Measurements from ENCODE around the gene PPT1.

PPT1 gene

DNA sequence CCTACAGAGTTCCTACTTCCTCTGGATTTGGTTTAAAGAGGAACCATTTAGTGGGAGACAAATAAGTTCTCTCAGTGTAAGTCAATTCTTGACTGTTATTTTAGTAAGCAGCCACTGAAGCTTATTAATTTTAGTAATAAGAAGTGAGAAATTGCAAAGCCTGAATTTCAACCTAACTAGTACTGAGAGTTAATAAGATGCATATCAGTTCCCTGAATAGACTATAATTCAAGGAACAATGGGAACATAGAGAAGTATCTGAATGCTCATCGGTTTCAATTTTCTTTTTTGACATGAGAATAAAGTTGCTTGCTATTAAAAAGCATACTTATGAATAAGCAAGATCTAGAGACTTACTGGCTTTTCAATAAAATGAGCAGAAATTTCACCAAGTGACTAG is 8.0 kb upstream of the PPT1 start:
- WGBS (ENCODE audit: insufficient coverage) = no CpG with 5 or more reads among the region's 1 CpG
- Histone ChIP-seq H3K27me3 (replicated peaks in 2 of 5; ENCODE audit: control insufficient read depth in 4 of 5, insufficient read depth in 5 of 5, low read length in 4 of 5) (no peaks in the 10 kb centered on the region), H3K4me1 (ENCODE audit: control extremely low read depth in 1 of 4, control insufficient read depth in 4 of 4, insufficient read depth in 4 of 4, low read length in 3 of 4) (no peaks in the 10 kb centered on the region), H3K4me3 (ENCODE audit: control insufficient read depth in 1 of 7, extremely low read depth in 1 of 7, insufficient read depth in 4 of 7, low read depth in 2 of 7, low read length in 6 of 7) (no peak overlapping the region), H3K9me3 (ENCODE audit: control extremely low read depth in 1 of 5, control insufficient read depth in 4 of 5, insufficient read depth in 2 of 5, low read depth in 1 of 5, low read length in 4 of 5) (peaks cover 0 to 10% (median 5%) of the 10 kb centered on the region in 5 experiments), H3K36me3 (ENCODE audit: control insufficient read depth in 4 of 4, insufficient read depth in 4 of 4, low read length in 3 of 4) (no peaks in the 10 kb centered on the region), H3K27ac (ENCODE audit: insufficient read depth in 1 of 2, low read depth in 1 of 2, low read length in 2 of 2, poor library complexity in 1 of 2, severe bottlenecking in 2 of 2) (no peak overlapping the region)
- CTCF ChIA-PET = no interaction called here
- POLR2A ChIA-PET = no interaction called here
- DNase-seq = no peak

GRCh38 chr1:40102896-40103295 is 5.8 kb upstream of the PPT1 start:
- Histone ChIP-seq H3K27me3 (replicated peaks in 2 of 5; ENCODE audit: control insufficient read depth in 4 of 5, insufficient read depth in 5 of 5, low read length in 4 of 5) (no peaks in the 10 kb centered on the region), H3K4me3 (ENCODE audit: control insufficient read depth in 1 of 7, extremely low read depth in 1 of 7, insufficient read depth in 4 of 7, low read depth in 2 of 7, low read length in 6 of 7) (no peak overlapping the region), H3K27ac (ENCODE audit: insufficient read depth in 1 of 2, low read depth in 1 of 2, low read length in 2 of 2, poor library complexity in 1 of 2, severe bottlenecking in 2 of 2) (no peak overlapping the region), H3K4me1 (ENCODE audit: control extremely low read depth in 1 of 4, control insufficient read depth in 4 of 4, insufficient read depth in 4 of 4, low read length in 3 of 4) (no peaks in the 10 kb centered on the region), H3K9me3 (ENCODE audit: control extremely low read depth in 1 of 5, control insufficient read depth in 4 of 5, insufficient read depth in 2 of 5, low read depth in 1 of 5, low read length in 4 of 5) (peaks cover 0 to 9% (median 2%) of the 10 kb centered on the region in 5 experiments), H3K36me3 (ENCODE audit: control insufficient read depth in 4 of 4, insufficient read depth in 4 of 4, low read length in 3 of 4) (no peaks in the 10 kb centered on the region)
- no CpG with 5 or more reads among the region's 3 CpGs for WGBS (ENCODE audit: insufficient coverage)
- no peak for DNase-seq
- ChIA-PET CTCF (no interaction called here), POLR2A (no interaction called here)

DNA sequence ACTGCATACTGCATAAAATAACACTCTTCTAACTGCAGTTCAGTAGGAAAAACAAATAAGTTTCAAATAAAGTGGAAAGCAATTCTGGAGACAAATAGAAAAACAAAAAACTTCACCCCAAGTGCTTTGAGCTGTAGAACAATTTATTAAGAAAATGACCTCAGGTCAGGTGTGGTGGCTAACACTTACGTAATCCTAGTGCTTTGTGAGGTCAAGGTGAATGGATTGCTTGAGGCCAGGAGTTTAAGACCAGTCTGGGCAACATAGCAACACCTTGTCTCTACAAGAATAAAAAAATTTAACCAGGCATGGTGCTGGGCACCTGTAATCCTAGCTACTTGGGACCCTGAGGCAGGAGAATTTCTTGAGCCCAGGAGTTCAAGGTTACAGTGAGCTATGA is 5.0 kb upstream of the PPT1 start:
- POLR2A ChIA-PET = no interaction called here
- CTCF ChIA-PET = interaction anchor here (0.8 kb wide), 1 partner anchor 14 kb away, joined by 3 read pairs; no protein-coding TSS in a partner anchor
- H3K9me3 ChIP-seq (ENCODE audit: control extremely low read depth in 1 of 5, control insufficient read depth in 4 of 5, insufficient read depth in 2 of 5, low read depth in 1 of 5, low read length in 4 of 5) = peaks cover 0 to 9% (median 2%) of the 10 kb centered on the region in 5 experiments

DNA sequence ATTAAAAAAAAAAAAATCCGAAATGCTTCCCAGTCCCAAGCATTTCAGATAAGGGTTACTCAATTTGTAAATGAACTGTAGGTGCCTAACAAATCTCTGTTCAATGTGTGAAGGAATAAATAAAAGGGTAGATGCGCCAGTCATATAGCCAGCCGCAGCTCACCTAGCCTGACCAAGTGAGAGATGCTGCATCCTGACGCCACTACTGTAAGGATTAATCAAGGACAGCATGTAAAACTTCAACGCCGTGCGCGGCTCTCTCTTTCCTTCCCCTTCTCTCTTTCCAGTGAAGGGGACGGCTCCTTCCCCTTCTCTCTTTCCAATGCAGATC is 441 bp downstream of the PPT1 start:
- DNase-seq = no peak
- 3% methylated on average over 5 of the region's 9 CpGs for WGBS (ENCODE audit: insufficient coverage)
- Histone ChIP-seq H3K4me1 (ENCODE audit: control extremely low read depth in 1 of 4, control insufficient read depth in 4 of 4, insufficient read depth in 4 of 4, low read length in 3 of 4) (peaks cover 5 to 39% (median 12%) of the 10 kb centered on the region in 4 experiments), H3K4me3 (ENCODE audit: control insufficient read depth in 1 of 7, extremely low read depth in 1 of 7, insufficient read depth in 4 of 7, low read depth in 2 of 7, low read length in 6 of 7) (peak overlapping the region; percentile 54 to 87 (median 76)), H3K9me3 (ENCODE audit: control extremely low read depth in 1 of 5, control insufficient read depth in 4 of 5, insufficient read depth in 2 of 5, low read depth in 1 of 5, low read length in 4 of 5) (no peaks in the 10 kb centered on the region), H3K27me3 (replicated peaks in 2 of 5; ENCODE audit: control insufficient read depth in 4 of 5, insufficient read depth in 5 of 5, low read length in 4 of 5) (no peaks in the 10 kb centered on the region), H3K27ac (ENCODE audit: insufficient read depth in 1 of 2, low read depth in 1 of 2, low read length in 2 of 2, poor library complexity in 1 of 2, severe bottlenecking in 2 of 2) (peak overlapping the region in 1 of 2 experiments; percentile 12), H3K36me3 (ENCODE audit: control insufficient read depth in 4 of 4, insufficient read depth in 4 of 4, low read length in 3 of 4) (peaks cover 0 to 13% (median 6%) of the 10 kb centered on the region in 4 experiments)
- CTCF ChIA-PET = interaction anchor here (1.7 to 2.3 kb wide), 3 partner anchors 10 to 14 kb away, joined by 4 to 8 read pairs (median 7); no protein-coding TSS in a partner anchor
- POLR2A ChIA-PET = interaction anchor here (0.7 kb wide), 2 partner anchors 67 to 165 kb away, joined by 3 to 4 read pairs; no protein-coding TSS in a partner anchor

More for the DNA sequence above, 5.0 kb upstream of the PPT1 start:
- Histone ChIP-seq H3K27ac (ENCODE audit: insufficient read depth in 1 of 2, low read depth in 1 of 2, low read length in 2 of 2, poor library complexity in 1 of 2, severe bottlenecking in 2 of 2) (no peak overlapping the region), H3K36me3 (ENCODE audit: control insufficient read depth in 4 of 4, insufficient read depth in 4 of 4, low read length in 3 of 4) (no peaks in the 10 kb centered on the region), H3K4me3 (ENCODE audit: control insufficient read depth in 1 of 7, extremely low read depth in 1 of 7, insufficient read depth in 4 of 7, low read depth in 2 of 7, low read length in 6 of 7) (no peak overlapping the region), H3K4me1 (ENCODE audit: control extremely low read depth in 1 of 4, control insufficient read depth in 4 of 4, insufficient read depth in 4 of 4, low read length in 3 of 4) (peaks cover 0 to 8% (median 6%) of the 10 kb centered on the region in 4 experiments), H3K27me3 (replicated peaks in 2 of 5; ENCODE audit: control insufficient read depth in 4 of 5, insufficient read depth in 5 of 5, low read length in 4 of 5) (no peaks in the 10 kb centered on the region)
- no CpG with 5 or more reads among the region's 1 CpG for WGBS (ENCODE audit: insufficient coverage)
- no peak for DNase-seq

DNA sequence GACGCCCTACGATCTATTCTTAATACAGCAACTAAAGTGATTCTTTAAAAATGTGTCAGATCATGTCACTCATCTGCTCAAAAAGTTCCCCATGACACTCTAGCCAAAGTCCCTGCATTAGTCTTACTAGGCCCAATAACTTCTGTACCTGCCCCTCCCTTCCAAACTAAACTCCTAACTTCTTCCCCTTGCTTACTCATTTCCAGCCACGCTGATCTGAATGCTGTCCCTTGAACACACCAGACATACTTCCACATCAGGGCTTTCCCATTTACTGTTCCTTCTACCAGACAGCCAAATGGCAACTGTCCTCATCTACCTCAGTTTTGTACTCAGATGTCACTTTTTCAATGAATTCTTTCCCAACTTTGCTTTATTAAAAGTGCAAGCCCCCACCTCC is 1.2 kb downstream of the PPT1 start:
- H3K27ac ChIP-seq (ENCODE audit: insufficient read depth in 1 of 2, low read depth in 1 of 2, low read length in 2 of 2, poor library complexity in 1 of 2, severe bottlenecking in 2 of 2) = no peak overlapping the region
- H3K27me3 ChIP-seq (replicated peaks in 2 of 5; ENCODE audit: control insufficient read depth in 4 of 5, insufficient read depth in 5 of 5, low read length in 4 of 5) = no peaks in the 10 kb centered on the region
- 93% methylated on average over 3 of the region's 3 CpGs for WGBS (ENCODE audit: insufficient coverage)
- ChIA-PET POLR2A (no interaction called here), CTCF (interaction anchor here (2.2 to 2.3 kb wide), 2 partner anchors 9 to 13 kb away, joined by 7 to 8 read pairs; no protein-coding TSS in a partner anchor)
- H3K4me3 ChIP-seq (ENCODE audit: control insufficient read depth in 1 of 7, extremely low read depth in 1 of 7, insufficient read depth in 4 of 7, low read depth in 2 of 7, low read length in 6 of 7) = no peak overlapping the region
- H3K9me3 ChIP-seq (ENCODE audit: control extremely low read depth in 1 of 5, control insufficient read depth in 4 of 5, insufficient read depth in 2 of 5, low read depth in 1 of 5, low read length in 4 of 5) = no peaks in the 10 kb centered on the region
- H3K4me1 ChIP-seq (ENCODE audit: control extremely low read depth in 1 of 4, control insufficient read depth in 4 of 4, insufficient read depth in 4 of 4, low read length in 3 of 4) = peaks cover 5 to 39% (median 12%) of the 10 kb centered on the region in 4 experiments
- H3K36me3 ChIP-seq (ENCODE audit: control insufficient read depth in 4 of 4, insufficient read depth in 4 of 4, low read length in 3 of 4) = peaks cover 0 to 19% (median 12%) of the 10 kb centered on the region in 4 experiments
- DNase-seq = no peak

- Histone ChIP-seq H3K4me3 (ENCODE audit: control insufficient read depth in 1 of 7, extremely low read depth in 1 of 7, insufficient read depth in 4 of 7, low read depth in 2 of 7, low read length in 6 of 7) (no peak overlapping the region), H3K36me3 (ENCODE audit: control insufficient read depth in 4 of 4, insufficient read depth in 4 of 4, low read length in 3 of 4) (peaks cover 0 to 30% (median 19%) of the 10 kb centered on the region in 4 experiments), H3K27ac (ENCODE audit: insufficient read depth in 1 of 2, low read depth in 1 of 2, low read length in 2 of 2, poor library complexity in 1 of 2, severe bottlenecking in 2 of 2) (no peak overlapping the region), H3K27me3 (replicated peaks in 2 of 5; ENCODE audit: control insufficient read depth in 4 of 5, insufficient read depth in 5 of 5, low read length in 4 of 5) (no peaks in the 10 kb centered on the region), H3K9me3 (ENCODE audit: control extremely low read depth in 1 of 5, control insufficient read depth in 4 of 5, insufficient read depth in 2 of 5, low read depth in 1 of 5, low read length in 4 of 5) (no peaks in the 10 kb centered on the region), H3K4me1 (ENCODE audit: control extremely low read depth in 1 of 4, control insufficient read depth in 4 of 4, insufficient read depth in 4 of 4, low read length in 3 of 4) (peaks cover 5 to 39% (median 12%) of the 10 kb centered on the region in 4 experiments)
- CTCF ChIA-PET = interaction anchor here (0.8 to 1.1 kb wide), 2 partner anchors 9 to 30 kb away, joined by 3 read pairs; no protein-coding TSS in a partner anchor
- POLR2A ChIA-PET = no interaction called here
- no peak for DNase-seq
- 67% methylated on average over 3 of the region's 4 CpGs for WGBS (ENCODE audit: insufficient coverage)
These were observed 2.5 kb downstream of the PPT1 start for GRCh38 chr1:40094466-40095110.
